ENCODE data around the gene CAVIN2.

Gene CAVIN2

GRCh38 chr2:191806396-191806795 lies 40.5 kb downstream of the CAVIN2 start:
- peak; percentile 8 for DNase-seq (ENCODE audit: low read depth)

GRCh38 chr2:191804766-191805165 lies 42.1 kb downstream of the CAVIN2 start:
- H3K4me3 ChIP-seq (ENCODE audit: control insufficient read depth, low read depth, low read length) = no peak overlapping the region
- TF ChIP-seq CTCF (conservative IDR thresholded peaks at IDR 0.05; ENCODE audit: control insufficient read depth, insufficient read depth, low read depth, low read length) = no peak
- peak; percentile 24 for DNase-seq (ENCODE audit: low read depth)

More at GRCh38 chr2:191806396-191806795, 40.5 kb downstream of the CAVIN2 start:
- no peak overlapping the region for H3K4me3 ChIP-seq (ENCODE audit: control insufficient read depth, low read depth, low read length)
- no peak for TF ChIP-seq CTCF (conservative IDR thresholded peaks at IDR 0.05; ENCODE audit: control insufficient read depth, insufficient read depth, low read depth, low read length)

GRCh38 chr2:191803007-191803406 lies 43.9 kb downstream of the CAVIN2 start:
- no peak for TF ChIP-seq CTCF (conservative IDR thresholded peaks at IDR 0.05; ENCODE audit: control insufficient read depth, insufficient read depth, low read depth, low read length)
- no peak for DNase-seq (ENCODE audit: low read depth)
- H3K4me3 ChIP-seq (ENCODE audit: control insufficient read depth, low read depth, low read length) = no peak overlapping the region

GRCh38 chr2:191802180-191802579 lies 44.7 kb downstream of the CAVIN2 start:
- no peak for TF ChIP-seq CTCF (conservative IDR thresholded peaks at IDR 0.05; ENCODE audit: control insufficient read depth, insufficient read depth, low read depth, low read length)
- no peak overlapping the region for H3K4me3 ChIP-seq (ENCODE audit: control insufficient read depth, low read depth, low read length)
- no peak for DNase-seq (ENCODE audit: low read depth)

GRCh38 chr2:191800874-191801273 lies 46.0 kb downstream of the CAVIN2 start:
- H3K4me3 ChIP-seq (ENCODE audit: control insufficient read depth, low read depth, low read length) = no peak overlapping the region
- TF ChIP-seq CTCF (conservative IDR thresholded peaks at IDR 0.05; ENCODE audit: control insufficient read depth, insufficient read depth, low read depth, low read length) = no peak
- peak; percentile 12 for DNase-seq (ENCODE audit: low read depth)

- DNase-seq (ENCODE audit: low read depth) = no peak
- TF ChIP-seq CTCF (conservative IDR thresholded peaks at IDR 0.05; ENCODE audit: control insufficient read depth, insufficient read depth, low read depth, low read length) = no peak
- no peak overlapping the region for H3K4me3 ChIP-seq (ENCODE audit: control insufficient read depth, low read depth, low read length)
Measured at GRCh38 chr2:191799526-191799925, 47.4 kb downstream of the CAVIN2 start.
